Neural cell (in vitro differentiated cells): ENCODE measurements around the gene BMPR1A.

Experiments
- CTCF ChIP-seq: fragments of 450-650 bp; IDR thresholded peaks from 2 replicates; pipeline ENCODE4 v1.5.1; 2014; ENCODE audit warnings: antibody characterized with exemption, mild to moderate bottlenecking, moderate library complexity; ENCODE audit not compliant: poor library complexity, severe bottlenecking
- POLR2AphosphoS5 ChIP-seq: IDR thresholded peaks from 2 replicates; pipeline ENCODE4 v1.6.1; 2012
- RAD21 ChIP-seq: fragments of 450-650 bp; conservative IDR thresholded peaks from 2 replicates; pipeline ENCODE4 v1.6.1; 2014; ENCODE audit warnings: antibody characterized with exemption, mild to moderate bottlenecking, moderate library complexity
- REST ChIP-seq: IDR thresholded peaks from 2 replicates; pipeline ENCODE4 v1.6.1; 2012; ENCODE audit warnings: borderline replicate concordance
- SMC3 ChIP-seq: fragments of 450-650 bp; conservative IDR thresholded peaks from 2 replicates; pipeline ENCODE4 v1.6.1; 2014; ENCODE audit warnings: antibody characterized with exemption, mild to moderate bottlenecking, moderate library complexity; ENCODE audit not compliant: poor library complexity
- TAF1 ChIP-seq: IDR thresholded peaks from 2 replicates; pipeline ENCODE4 v1.6.1; 2012; ENCODE audit warnings: low read depth

GRCh38 chr10:86937502-86938154 lies 181.2 kb downstream of the BMPR1A start:
- TF ChIP-seq SMC3 (no peak), POLR2AphosphoS5 (no peak), CTCF (no peak), REST (no peak), TAF1 (no peak), RAD21 (no peak)
